KMS-11 (cell line): ENCODE measurements around the gene ELFN2.
"Not testable (repeated sequence)": the region's sequence is repeated elsewhere in the genome, so short reads cannot be mapped to it uniquely, and the experiment has no call there.

ENCODE experiments used
- H2AFZ ChIP-seq: fragments of 200-600 bp; sonication (generic); 2 replicates; pipeline ENCODE4 v1.6.1; 2016; ENCODE audit warnings: antibody characterized with exemption, mixed run types, low read depth
- H3K27ac ChIP-seq: fragments of 200-600 bp; sonication (generic); 2 replicates; pipeline ENCODE4 v1.6.1; 2016; ENCODE audit warnings: mild to moderate bottlenecking, mixed run types
- H3K27me3 ChIP-seq: fragments of 200-600 bp; sonication (generic); 2 replicates; pipeline ENCODE4 v1.6.1; 2017; ENCODE audit warnings: mild to moderate bottlenecking, low read depth, mixed run types, moderate library complexity; ENCODE audit not compliant: insufficient read depth
- H3K36me3 ChIP-seq: fragments of 200-600 bp; sonication (generic); 2 replicates; pipeline ENCODE4 v1.6.1; 2017; ENCODE audit warnings: mild to moderate bottlenecking, mixed run types; ENCODE audit not compliant: insufficient read depth
- H3K4me1 ChIP-seq: fragments of 200-600 bp; sonication (generic); 2 replicates; pipeline ENCODE4 v1.6.1; 2016; ENCODE audit warnings: mild to moderate bottlenecking, low read depth, mixed run types; ENCODE audit not compliant: poor library complexity, severe bottlenecking
- H3K4me2 ChIP-seq: fragments of 200-600 bp; sonication (generic); 2 replicates; pipeline ENCODE4 v1.7.0; 2016; ENCODE audit warnings: mild to moderate bottlenecking, mixed run types
- H3K4me3 ChIP-seq: fragments of 200-600 bp; sonication (generic); IDR thresholded peaks from 2 replicates; pipeline ENCODE4 v1.6.1; 2017; ENCODE audit warnings: low read depth, low read length, mixed read lengths; ENCODE audit not compliant: insufficient read depth
- H3K79me2 ChIP-seq: fragments of 200-600 bp; sonication (generic); 2 replicates; pipeline ENCODE4 v1.6.1; 2016; ENCODE audit warnings: low read depth, mixed run types; ENCODE audit not compliant: insufficient read depth
- H3K9ac ChIP-seq: fragments of 200-600 bp; sonication (generic); 2 replicates; pipeline ENCODE4 v1.6.1; 2016; ENCODE audit warnings: mild to moderate bottlenecking, mixed run types
- H4K20me1 ChIP-seq: fragments of 200-600 bp; sonication (generic); 2 replicates; pipeline ENCODE4 v1.6.1; 2016; ENCODE audit warnings: mild to moderate bottlenecking, mixed run types; ENCODE audit not compliant: insufficient read depth
- CTCF ChIP-seq: fragments of 200-600 bp; sonication (generic); conservative IDR thresholded peaks from 2 replicates; pipeline ENCODE4 v1.6.1; 2017; ENCODE audit warnings: low read depth, mild to moderate bottlenecking, antibody characterized with exemption, low read length, moderate library complexity, mixed read lengths

Gene ELFN2

GRCh38 chr22:37472418-37473006 is 45.2 kb upstream of the ELFN2 start:
- Histone ChIP-seq H3K36me3 (no peaks in the 10 kb centered on the region; the same call in 1 of the 2 replicates), H3K4me1 (no peaks in the 10 kb centered on the region), H3K9ac (no peak overlapping the region), H4K20me1 (no peaks in the 10 kb centered on the region), H3K79me2 (no peaks in the 10 kb centered on the region), H3K27ac (no peak overlapping the region), H2AFZ (no peak overlapping the region), H3K4me3 (no peak overlapping the region), H3K4me2 (no peak overlapping the region), H3K27me3 (no peaks in the 10 kb centered on the region)
- peak; percentile 73 for TF ChIP-seq CTCF

DNA sequence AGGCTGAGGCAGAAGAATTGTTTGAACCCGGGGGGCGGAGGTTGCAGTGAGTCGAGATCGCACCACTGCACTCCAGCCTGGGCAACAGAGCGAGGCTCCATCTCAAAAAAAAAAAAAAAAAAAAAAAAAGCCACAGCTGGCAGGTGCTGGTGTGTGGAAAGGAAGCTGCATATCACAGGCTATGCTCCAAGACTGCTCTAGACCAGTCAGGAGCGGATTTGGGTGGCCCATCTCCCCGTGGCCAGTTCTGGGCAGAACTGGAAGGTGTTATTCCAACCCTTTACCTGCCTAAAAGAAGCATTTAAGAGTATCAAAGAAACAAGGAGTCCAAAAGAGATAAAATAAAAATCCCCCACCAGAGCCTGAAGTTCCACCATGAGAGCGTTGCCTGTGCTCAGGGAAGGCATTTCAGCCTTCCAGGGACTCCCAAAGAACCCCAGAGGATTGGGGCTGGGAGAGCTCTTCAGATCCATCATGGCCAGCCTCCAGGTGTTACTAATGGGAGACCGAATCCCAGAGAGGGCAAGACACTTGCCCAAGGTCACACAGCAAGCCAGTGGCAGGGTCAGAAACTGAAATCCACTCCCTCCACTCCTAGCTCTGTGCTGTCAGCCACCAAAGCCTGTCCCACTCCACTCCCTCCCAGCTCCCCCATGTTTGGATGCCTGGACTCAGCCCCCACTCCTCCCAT is 44.6 kb upstream of the ELFN2 start:
- Histone ChIP-seq H3K79me2 (no peaks in the 10 kb centered on the region), H3K4me3 (no peak overlapping the region), H3K36me3 (no peaks in the 10 kb centered on the region; the same call in 1 of the 2 replicates), H4K20me1 (no peaks in the 10 kb centered on the region), H3K9ac (no peak overlapping the region), H3K27me3 (no peaks in the 10 kb centered on the region), H3K4me2 (no peak overlapping the region), H3K27ac (no peak overlapping the region), H3K4me1 (no peaks in the 10 kb centered on the region), H2AFZ (no peak overlapping the region)
- no peak for TF ChIP-seq CTCF

DNA sequence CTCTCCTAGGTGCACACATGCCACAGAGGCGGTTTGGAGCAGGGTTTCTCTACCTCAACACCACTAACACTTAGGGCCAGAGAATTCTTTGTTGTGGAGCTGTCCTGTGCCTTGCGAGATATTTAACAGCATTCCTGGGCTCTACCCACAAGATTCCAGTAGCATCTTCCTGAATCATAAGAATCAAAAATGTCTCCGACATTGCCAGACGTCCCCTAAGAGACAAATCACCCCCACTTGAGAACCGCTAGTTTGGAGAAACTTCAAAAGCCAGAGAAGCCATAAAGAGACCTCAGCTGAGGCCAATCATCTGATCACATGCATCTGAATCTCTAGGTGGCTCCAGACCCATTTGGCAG is 42.8 kb upstream of the ELFN2 start:
- no peak overlapping the region for H3K27ac ChIP-seq
- H4K20me1 ChIP-seq = no peaks in the 10 kb centered on the region
- no peak overlapping the region for H2AFZ ChIP-seq
- H3K4me1 ChIP-seq = no peaks in the 10 kb centered on the region
- no peaks in the 10 kb centered on the region for H3K79me2 ChIP-seq
- no peak overlapping the region for H3K4me3 ChIP-seq
- H3K4me2 ChIP-seq = no peak overlapping the region
- TF ChIP-seq CTCF = no peak
- no peaks in the 10 kb centered on the region for H3K36me3 ChIP-seq
- no peaks in the 10 kb centered on the region for H3K27me3 ChIP-seq
- no peak overlapping the region for H3K9ac ChIP-seq

DNA sequence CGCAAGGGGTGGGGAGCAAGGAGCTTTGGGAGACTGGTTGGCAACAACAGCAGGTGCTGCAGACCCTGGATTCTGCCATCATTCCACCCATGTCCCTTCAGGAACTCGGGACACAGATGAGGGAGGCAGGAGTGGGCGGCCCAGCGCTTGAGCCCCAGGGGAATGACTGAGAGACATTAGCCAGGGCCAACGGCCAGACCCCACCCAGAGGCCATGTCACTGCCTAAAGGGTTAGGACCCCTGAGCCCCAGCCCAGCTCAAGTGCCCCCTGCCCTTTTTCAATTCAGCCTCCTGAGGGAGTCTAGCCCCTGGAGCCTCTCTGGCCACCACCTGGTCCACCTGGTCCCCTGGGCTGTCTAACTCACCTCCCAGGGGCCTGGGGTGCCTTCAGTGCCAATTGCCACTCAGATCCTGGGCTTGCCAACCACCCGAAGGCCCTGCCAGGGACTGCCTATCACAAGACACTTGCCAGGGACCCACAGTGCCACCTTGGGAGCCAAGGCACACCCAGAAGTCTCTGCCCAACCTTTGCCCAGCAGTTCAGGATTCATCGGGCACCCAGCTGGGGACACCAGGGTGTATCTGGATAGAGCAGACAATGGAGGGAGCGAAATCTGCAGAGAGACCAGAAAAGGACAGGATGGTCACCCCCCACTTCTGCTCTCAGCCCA is 42.3 kb upstream of the ELFN2 start:
- Histone ChIP-seq H4K20me1 (no peaks in the 10 kb centered on the region), H3K4me1 (no peaks in the 10 kb centered on the region), H3K36me3 (no peaks in the 10 kb centered on the region)

DNA sequence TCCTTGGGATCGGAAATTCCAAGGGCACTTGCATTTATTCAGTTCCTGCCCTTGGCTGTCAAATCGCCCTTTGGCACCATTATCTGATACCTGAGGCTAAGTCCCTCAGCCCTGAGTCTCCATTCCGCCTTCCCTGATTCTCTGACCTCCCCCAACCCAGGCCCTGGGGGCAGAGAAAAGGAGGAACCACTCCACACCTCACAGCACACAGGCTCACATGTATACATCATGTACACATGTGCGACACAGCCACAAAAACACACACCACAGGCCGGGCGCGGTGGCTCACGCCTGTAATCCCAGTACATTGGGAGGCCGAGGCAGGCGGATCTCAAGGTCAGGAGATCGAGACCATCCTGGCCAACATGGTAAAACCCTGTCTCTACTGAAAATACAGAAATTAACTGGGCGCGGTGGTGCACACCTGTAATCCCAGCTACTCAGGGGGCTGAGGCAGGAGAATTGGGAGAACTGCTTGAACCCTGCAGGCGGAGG is 41.0 kb upstream of the ELFN2 start:
- H3K27ac ChIP-seq, H3K27me3 ChIP-seq, H3K36me3 ChIP-seq: not testable (repeated sequence)

More for the DNA sequence above, 42.3 kb upstream of the ELFN2 start:
- no peaks in the 10 kb centered on the region for H3K79me2 ChIP-seq
- H2AFZ ChIP-seq = no peak overlapping the region
- no peak overlapping the region for H3K4me2 ChIP-seq
- TF ChIP-seq CTCF = no peak
- no peak overlapping the region for H3K9ac ChIP-seq
- no peak overlapping the region for H3K27ac ChIP-seq
- H3K27me3 ChIP-seq = no peaks in the 10 kb centered on the region
- no peak overlapping the region for H3K4me3 ChIP-seq

More for the DNA sequence above, 41.0 kb upstream of the ELFN2 start:
- H3K4me2 ChIP-seq, H3K4me1 ChIP-seq, H2AFZ ChIP-seq, H4K20me1 ChIP-seq, H3K4me3 ChIP-seq, H3K9ac ChIP-seq, H3K79me2 ChIP-seq: not testable (repeated sequence)
